HCT116 (cell line): ENCODE results near the gene UNK. TPM values are rescaled to one million over a fixed set of nuclear protein-coding genes. Genes with fewer than 3 reads are reported as not detected.

Source experiments
- ATAC-seq: fragments of 200-7000 bp; cut with Tn5 transposase; 2 replicates; pipeline ENCODE4 v1.9.1; 2020; ENCODE audit warnings: mild to moderate bottlenecking, moderate library complexity
- BruUV-seq: library from RNA; stranded (reverse); fragments of 400-500 nt; replicated peaks from 2 replicates; lab custom pipeline; 2021; lab: Mats Ljungman, UMichigan
- CTCF ChIA-PET: fragments of 300-600 bp; sonication (Branson Sonifier 250); formaldehyde crosslinking; loops from one replicate; lab custom pipeline; 2021; ENCODE audit warnings: antibody characterized with exemption; lab: Charles Lee
- POLR2A ChIA-PET: fragments of 300-600, 350-600 bp; sonication (Branson Sonifier 250); formaldehyde crosslinking; loops from one replicate; lab custom pipeline; 2021; ENCODE audit warnings: antibody characterized with exemption; lab: Charles Lee
- RAD21 ChIA-PET, 2 experiments: fragments of 300-600 bp; sonication (Branson Sonifier 250); formaldehyde crosslinking; loops; one replicate each; lab custom pipeline; 2023; ENCODE audit warnings: low total read pairs in 2 of 2; ENCODE audit not compliant: uncharacterized antibody in 2 of 2, unreplicated experiment in 2 of 2, low non-redundant PET in 1 of 2; lab: Charles Lee
- DNase-seq: peaks from one replicate; pipeline ENCODE4 v3.0.0-alpha.2; 2010; ENCODE audit warnings: low read depth, low spot score
- H2AFZ ChIP-seq: fragments of 200-600 bp; shearing (Covaris generic), sonication (generic); 2 replicates; pipeline ENCODE4 v1.6.1; 2017; ENCODE audit warnings: low read depth, mixed run types, mixed read lengths, antibody characterized with exemption, low read length; ENCODE audit not compliant: poor library complexity, severe bottlenecking
- H3K27ac ChIP-seq: 2 replicates; pipeline ENCODE4 v1.5.1; 2012; ENCODE audit warnings: low read depth, low read length
- H3K27me3 ChIP-seq: fragments of 200-600 bp; sonication (generic); 2 replicates; pipeline ENCODE4 v1.6.1; 2016; ENCODE audit warnings: mixed run types, low read length, mixed read lengths; ENCODE audit not compliant: insufficient read depth
- H3K36me3 ChIP-seq, 2 experiments: fragments of 200-500 bp in 1 of 2; fragments of 200-600 bp in 1 of 2; sonication (Bioruptor generic) in 1 of 2; sonication (generic) in 1 of 2; 2 replicates each; pipeline versions ENCODE4 v1.5.1 to v1.6.1; 2014 to 2016; ENCODE audit warnings: low read length in 2 of 2, inconsistent platforms in 1 of 2, mixed read lengths in 1 of 2, mixed run types in 1 of 2; ENCODE audit not compliant: insufficient read depth in 2 of 2, control insufficient read depth in 1 of 2
- H3K4me1 ChIP-seq, 2 experiments: fragments of 200-600 bp in 1 of 2; sonication (generic) in 1 of 2; 2 replicates each; pipeline versions ENCODE4 v1.5.1 to v1.6.1; 2012 to 2017; ENCODE audit warnings: low read length in 2 of 2, inconsistent platforms in 1 of 2, mild to moderate bottlenecking in 1 of 2, mixed read lengths in 1 of 2, mixed run types in 1 of 2, moderate library complexity in 1 of 2; ENCODE audit not compliant: insufficient read depth in 2 of 2, control insufficient read depth in 1 of 2
- H3K4me2 ChIP-seq: fragments of 200-600 bp; sonication (generic); 2 replicates; pipeline ENCODE4 v1.6.1; 2017; ENCODE audit warnings: mixed run types, low read length, mixed read lengths
- H3K4me3 ChIP-seq, 2 experiments: fragments of 200-600 bp in 1 of 2; sonication (generic) in 1 of 2; replicated peaks in 1 of 2; 2 replicates each; pipeline ENCODE4 v1.5.1; 2011 to 2016; ENCODE audit warnings: low read length in 2 of 2, control low read depth in 1 of 2, low read depth in 1 of 2, mild to moderate bottlenecking in 1 of 2, mixed read lengths in 1 of 2, mixed run types in 1 of 2
- H3K79me2 ChIP-seq: fragments of 200-600 bp; sonication (generic); 2 replicates; pipeline ENCODE4 v1.6.1; 2017; ENCODE audit warnings: mild to moderate bottlenecking, mixed run types, low read length, moderate library complexity, mixed read lengths; ENCODE audit not compliant: insufficient read depth
- H3K9ac ChIP-seq: fragments of 200-600 bp; sonication (generic); 2 replicates; pipeline ENCODE4 v1.6.1; 2016; ENCODE audit warnings: low read length, mixed read lengths
- H3K9me2 ChIP-seq: fragments of 200-600 bp; sonication (generic), shearing (Covaris generic); 2 replicates; pipeline ENCODE4 v1.6.1; 2017; ENCODE audit warnings: mixed run types, mild to moderate bottlenecking, moderate library complexity; ENCODE audit not compliant: insufficient read depth
- H3K9me3 ChIP-seq, 2 experiments: fragments of 200-500 bp in 1 of 2; fragments of 200-600 bp in 1 of 2; sonication (Bioruptor generic) in 1 of 2; sonication (generic) in 1 of 2; 2 replicates each; pipeline ENCODE4 v1.6.1; 2014 to 2017; ENCODE audit warnings: low read length in 2 of 2, mixed read lengths in 2 of 2, inconsistent platforms in 1 of 2, low read depth in 1 of 2, mild to moderate bottlenecking in 1 of 2, mixed run types in 1 of 2, moderate library complexity in 1 of 2; ENCODE audit not compliant: control insufficient read depth in 1 of 2, insufficient read depth in 1 of 2
- H4K20me1 ChIP-seq: fragments of 200-600 bp; sonication (generic), shearing (Covaris generic); 2 replicates; pipeline ENCODE4 v1.6.1; 2017; ENCODE audit warnings: mixed run types, mild to moderate bottlenecking, moderate library complexity; ENCODE audit not compliant: insufficient read depth
- EGR1 ChIP-seq: IDR thresholded peaks from 2 replicates; pipeline ENCODE4 v1.6.1; 2012; ENCODE audit warnings: low read depth
- EZH2 ChIP-seq: fragments of 200-600 bp; sonication (generic); IDR thresholded peaks from 2 replicates; pipeline ENCODE4 v1.6.1; 2017; ENCODE audit warnings: antibody characterized with exemption, mixed run types
- RAD21 ChIP-seq: IDR thresholded peaks from 2 replicates; pipeline ENCODE4 v1.6.1; 2012; ENCODE audit warnings: low read depth, mild to moderate bottlenecking
- intact Hi-C: fragments of 100-400 bp; cut with micrococcal nuclease; formaldehyde crosslinking; loops from 2 replicates; pipeline ENCODE4 v1.10.0; 2022
- total RNA-seq: library from RNA; stranded (reverse); gene quantifications from one replicate; pipeline ENCODE4 v1.2.1, GENCODE V29; 2021; ENCODE audit not compliant: unreplicated experiment
- TF ChIP-seq, protein P1 (sequence below): IDR thresholded peaks from 2 replicates; pipeline ENCODE4 v1.6.1; 2012; ENCODE audit warnings: low read depth

UNK gene
- total RNA-seq, 1 experiment from 2014 or later: 40.6 TPM

- H3K36me3 ChIP-seq: peaks cover 16 to 64% of the 10 kb centered on the region in 2 experiments; a peak in 3 of 4 replicates
- CTCF ChIA-PET: no interaction called here
Measured at GRCh38 chr17:75743625-75744206, 40.9 kb upstream of the UNK start.

More at GRCh38 chr17:75743625-75744206, 40.9 kb upstream of the UNK start:
- RAD21 ChIA-PET: no interaction called here
- H3K9me3 ChIP-seq: no peaks in the 10 kb centered on the region
- H2AFZ ChIP-seq: no peak overlapping the region
- no peak overlapping the region for H3K27ac ChIP-seq
- no peak overlapping the region for H3K9ac ChIP-seq
- intact Hi-C loops: loop anchor here (10.0 kb wide), 1 partner anchor 229 kb away; the partner anchor contains the start of genes CASKIN2 and TSEN54
- peaks cover 0 to 3% of the 10 kb centered on the region in 2 experiments; a peak in 1 of 4 replicates for H3K4me1 ChIP-seq
- H3K4me2 ChIP-seq: no peak overlapping the region
- no peaks in the 10 kb centered on the region; the same call in 1 of the 2 replicates for H4K20me1 ChIP-seq
- POLR2A ChIA-PET: no interaction called here
- no peaks in the 10 kb centered on the region; the same call in 1 of the 2 replicates for H3K79me2 ChIP-seq
- ATAC-seq (no peak), DNase-seq (no peak)
- TF ChIP-seq, protein P1, sequence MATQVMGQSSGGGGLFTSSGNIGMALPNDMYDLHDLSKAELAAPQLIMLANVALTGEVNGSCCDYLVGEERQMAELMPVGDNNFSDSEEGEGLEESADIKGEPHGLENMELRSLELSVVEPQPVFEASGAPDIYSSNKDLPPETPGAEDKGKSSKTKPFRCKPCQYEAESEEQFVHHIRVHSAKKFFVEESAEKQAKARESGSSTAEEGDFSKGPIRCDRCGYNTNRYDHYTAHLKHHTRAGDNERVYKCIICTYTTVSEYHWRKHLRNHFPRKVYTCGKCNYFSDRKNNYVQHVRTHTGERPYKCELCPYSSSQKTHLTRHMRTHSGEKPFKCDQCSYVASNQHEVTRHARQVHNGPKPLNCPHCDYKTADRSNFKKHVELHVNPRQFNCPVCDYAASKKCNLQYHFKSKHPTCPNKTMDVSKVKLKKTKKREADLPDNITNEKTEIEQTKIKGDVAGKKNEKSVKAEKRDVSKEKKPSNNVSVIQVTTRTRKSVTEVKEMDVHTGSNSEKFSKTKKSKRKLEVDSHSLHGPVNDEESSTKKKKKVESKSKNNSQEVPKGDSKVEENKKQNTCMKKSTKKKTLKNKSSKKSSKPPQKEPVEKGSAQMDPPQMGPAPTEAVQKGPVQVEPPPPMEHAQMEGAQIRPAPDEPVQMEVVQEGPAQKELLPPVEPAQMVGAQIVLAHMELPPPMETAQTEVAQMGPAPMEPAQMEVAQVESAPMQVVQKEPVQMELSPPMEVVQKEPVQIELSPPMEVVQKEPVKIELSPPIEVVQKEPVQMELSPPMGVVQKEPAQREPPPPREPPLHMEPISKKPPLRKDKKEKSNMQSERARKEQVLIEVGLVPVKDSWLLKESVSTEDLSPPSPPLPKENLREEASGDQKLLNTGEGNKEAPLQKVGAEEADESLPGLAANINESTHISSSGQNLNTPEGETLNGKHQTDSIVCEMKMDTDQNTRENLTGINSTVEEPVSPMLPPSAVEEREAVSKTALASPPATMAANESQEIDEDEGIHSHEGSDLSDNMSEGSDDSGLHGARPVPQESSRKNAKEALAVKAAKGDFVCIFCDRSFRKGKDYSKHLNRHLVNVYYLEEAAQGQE: no peak
- no peak for TF ChIP-seq EGR1
- no peak for TF ChIP-seq EZH2
- 0 out of 2 replicates have a peak, but pooled peaks have one; percentile 12 for TF ChIP-seq RAD21
- H3K9me2 ChIP-seq: no peaks in the 10 kb centered on the region
- H3K27me3 ChIP-seq: no peaks in the 10 kb centered on the region
- BruUV-seq: no TSS peak
- H3K4me3 ChIP-seq: no peak overlapping the region
